Measurements from ENCODE around the gene CDH15.
A peak's percentile ranks its signal among the peaks of the same experiment; 100 is the strongest.

Gene CDH15

DNA sequence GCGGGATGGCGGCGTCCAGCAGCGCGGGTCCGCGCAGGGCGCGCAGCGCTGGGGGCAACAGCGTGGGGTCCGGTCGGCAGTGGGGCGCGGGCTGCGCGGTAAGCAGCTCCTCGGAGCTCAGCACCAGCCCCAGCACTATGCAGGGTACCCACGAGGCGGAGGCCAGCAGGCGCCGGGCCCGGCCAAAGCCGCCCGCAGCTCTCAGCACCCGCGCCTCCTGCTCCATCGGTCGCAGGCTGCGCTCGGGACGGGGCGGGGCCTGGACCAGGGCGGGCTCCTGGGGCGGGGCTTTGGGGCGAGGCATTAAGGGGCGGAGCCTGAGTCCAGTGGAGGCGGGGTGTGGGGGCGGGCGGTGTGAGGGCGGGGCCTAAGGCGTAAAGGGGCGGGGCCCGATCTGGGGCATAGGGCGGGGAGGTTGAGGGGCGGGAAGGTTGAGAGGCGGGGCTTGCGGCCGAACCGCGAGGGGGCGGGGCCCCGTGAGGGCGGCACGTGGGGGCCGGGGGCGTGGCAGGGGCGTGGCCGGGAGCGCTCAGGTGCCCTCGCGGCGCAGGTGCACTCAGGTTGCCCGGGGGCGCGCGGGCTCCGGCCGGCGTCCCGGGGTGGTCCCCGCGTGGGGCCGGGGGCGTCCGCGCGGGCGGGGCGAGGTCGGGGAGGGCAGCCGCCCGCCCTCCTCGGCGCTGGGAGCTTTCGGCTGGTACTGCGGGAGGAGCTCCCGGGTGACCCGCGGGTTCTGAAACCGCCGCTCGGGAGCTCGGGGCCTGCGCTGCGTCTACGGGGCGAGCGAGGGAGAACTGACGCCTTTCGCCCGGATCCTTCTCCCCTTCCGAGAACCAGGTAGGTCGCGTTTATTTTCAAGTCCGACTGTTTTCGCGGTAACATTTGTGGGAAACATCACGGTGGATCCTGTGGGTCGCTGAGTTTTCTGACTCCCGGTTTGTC is 30.2 kb downstream of the CDH15 start:
- DNase-seq: no peak

DNA sequence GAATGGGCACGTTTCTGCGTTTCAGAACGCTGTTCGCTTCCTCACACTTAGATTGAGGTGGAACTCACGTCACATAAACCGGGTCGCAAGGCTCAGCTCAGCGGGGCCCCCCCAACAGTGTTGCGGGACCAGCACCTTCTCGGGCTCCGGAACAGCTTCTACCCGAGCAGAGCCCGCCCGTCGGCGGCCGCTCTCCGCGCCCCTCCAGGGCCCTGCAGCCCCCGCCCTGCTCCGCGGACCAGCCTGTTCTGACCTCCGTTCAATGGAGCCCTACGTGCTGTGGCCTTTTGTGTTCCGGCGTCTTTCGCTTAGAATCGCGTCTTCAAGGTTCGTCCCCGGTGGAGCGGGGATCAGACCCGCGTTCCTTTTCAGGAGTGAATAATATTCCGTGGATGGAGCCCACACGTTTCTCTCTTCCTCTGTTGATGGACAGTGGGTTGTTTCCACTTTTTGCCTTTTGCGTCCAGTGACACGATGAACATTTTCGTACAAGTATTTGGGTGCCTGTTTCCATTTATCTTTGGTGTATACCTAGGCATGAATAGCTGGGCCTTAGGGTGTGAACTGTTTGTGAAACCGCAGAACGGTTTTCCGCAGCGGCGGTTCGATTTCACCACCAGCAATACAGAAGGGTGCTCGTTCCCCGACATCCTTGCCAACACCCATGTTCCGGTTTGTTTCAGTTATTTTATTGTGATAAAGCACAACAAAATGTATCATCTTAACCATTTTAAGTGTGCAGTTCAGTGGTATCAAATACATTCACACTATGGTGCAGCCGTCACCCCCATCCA is 31.1 kb downstream of the CDH15 start:
- DNase-seq: no peak

DNA sequence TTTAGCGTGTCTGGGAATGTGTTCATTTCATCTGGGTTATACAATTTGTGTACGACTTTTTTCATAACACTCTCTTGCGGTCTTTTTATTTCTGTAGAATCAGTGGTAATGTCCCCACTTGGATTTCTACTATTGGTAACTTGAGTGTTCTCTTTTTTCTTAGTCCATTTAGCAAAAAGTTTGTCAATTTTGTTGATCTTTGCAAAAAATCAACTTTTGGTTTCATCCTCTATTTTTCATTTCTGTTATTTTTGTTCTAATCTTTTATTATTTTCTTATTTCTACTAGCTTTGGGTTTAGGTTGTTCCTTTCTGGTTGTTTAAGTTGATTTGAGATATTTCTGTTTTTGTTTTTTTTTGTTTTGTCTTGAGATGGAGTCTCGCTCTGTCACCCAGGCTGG is 36.4 kb downstream of the CDH15 start:
- no peak for DNase-seq

DNA sequence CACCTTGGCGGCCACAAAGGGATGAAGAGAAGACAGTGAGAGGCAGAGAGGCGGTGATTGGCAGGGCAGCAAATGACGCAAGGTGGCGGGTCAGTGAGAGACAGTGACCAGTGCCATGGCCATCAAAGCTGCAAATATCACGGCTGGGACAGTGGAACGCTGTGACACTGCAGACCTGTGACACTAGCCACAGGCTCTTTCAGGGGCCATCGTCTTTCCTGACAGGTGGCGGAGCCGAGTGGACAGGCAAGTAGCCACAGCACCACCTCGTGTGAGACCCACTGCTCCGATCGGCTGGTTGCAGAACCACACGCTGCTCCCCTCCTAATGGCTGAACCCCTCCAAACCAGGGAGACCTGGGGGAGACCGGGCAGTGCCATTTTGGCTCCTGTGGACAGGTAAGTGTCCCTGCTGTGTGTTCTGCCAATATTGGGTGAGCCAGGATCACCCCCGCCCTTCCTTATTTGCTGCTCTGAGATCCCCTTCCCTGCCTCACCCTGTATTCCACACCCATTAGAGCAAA is 38.0 kb downstream of the CDH15 start:
- DNase-seq: no peak

DNA sequence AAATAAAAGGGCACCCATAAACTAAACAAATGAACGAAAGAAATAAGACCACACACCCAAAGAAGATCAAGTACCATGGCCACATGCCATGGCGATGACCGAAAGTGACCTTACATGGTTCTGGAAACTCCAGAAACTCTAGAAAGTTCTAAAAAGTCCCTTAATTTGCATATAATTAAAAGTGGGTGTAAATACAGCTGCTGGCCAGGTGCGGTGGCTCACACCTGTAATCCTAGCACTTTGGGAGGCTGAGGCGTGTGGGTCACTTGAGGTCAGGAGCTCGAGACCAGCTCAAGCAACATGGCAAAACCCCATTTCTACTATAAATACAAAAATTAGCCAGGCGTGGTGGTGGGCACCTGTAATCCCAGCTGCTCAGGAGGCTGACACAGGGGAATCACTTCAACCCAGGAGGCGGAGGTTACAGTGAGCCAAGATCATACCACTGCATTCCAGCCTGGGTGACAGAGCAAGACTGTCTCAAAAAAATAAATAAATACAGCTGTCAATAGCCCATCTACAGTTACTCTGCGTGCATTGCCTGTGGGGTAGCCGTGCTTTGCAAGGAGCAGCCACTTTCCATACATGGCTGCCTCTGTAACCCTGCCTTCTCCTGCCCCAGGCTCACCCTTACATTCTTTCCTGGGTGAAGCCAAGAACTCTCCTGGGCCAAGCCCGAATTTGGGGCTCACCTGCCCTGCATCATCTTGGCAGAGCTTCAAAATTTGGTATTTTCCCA is 38.8 kb downstream of the CDH15 start:
- no peak for DNase-seq

DNA sequence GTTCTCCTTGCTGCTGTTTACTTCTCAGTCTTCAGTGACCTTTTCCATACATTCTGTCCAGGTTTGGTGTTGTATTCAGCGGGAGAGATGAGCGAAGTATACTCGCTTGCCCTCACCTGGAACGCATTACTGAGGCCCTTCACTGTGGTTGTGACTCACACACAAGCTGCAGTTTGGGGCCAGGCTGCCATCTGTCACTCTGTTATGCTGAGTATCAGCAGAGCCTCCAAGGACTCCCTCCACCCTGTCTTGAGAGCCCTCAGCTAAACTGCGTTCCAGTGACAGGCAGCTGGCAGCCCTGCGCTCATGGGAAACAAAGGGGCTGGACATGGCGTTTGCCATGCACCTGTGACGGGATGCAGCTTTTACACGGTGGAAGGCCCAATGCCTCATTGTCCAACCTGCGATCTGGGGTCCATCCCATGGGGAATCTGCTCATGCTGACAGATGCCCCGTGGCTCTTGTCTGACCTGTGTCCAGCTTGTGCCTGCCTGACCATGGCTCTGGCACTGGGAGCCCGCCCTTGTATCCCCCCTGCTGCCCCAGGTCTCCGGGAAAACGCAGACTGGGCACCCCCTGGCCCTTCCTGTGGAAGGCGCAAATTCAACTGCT is 39.5 kb downstream of the CDH15 start:
- no peak for DNase-seq

DNA sequence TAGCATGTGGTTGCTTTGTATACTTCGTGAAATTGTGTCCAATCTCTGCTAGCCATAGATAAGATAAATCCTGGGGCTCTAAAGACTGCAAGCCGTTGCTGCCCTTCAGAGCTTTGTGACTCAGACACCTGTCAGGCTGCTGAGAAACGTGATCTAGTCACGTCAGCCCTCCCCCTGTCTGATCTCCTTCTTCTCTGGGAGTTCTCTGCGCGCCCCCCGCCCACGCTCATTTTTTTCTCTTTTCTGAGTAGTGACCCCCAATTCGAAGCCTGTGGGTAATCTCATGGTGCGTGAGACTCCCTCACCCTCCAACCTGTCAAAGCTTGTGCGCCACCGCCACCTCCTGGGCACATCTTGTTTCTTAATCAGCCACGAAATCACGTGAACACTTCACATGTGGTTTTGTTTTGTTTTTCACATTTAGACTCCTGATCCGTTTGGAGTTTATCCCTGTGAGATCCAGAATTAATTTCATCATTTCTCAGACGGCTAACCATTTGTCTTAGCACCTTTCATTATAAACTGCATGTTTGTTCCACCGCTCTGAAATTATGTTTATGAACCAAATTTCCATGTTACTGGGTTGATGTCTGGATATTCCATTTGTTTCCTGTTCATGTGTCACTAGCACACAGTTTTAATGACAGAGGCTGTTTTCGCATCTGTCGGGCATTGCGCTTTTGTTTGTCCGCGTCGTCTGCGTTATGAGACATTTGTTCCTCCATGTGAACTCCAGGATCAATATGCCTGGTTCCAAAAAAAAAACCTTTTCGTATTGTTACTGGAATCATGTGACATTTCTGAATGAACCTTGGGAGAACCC is 45.0 kb downstream of the CDH15 start:
- peak; percentile 72 for DNase-seq

DNA sequence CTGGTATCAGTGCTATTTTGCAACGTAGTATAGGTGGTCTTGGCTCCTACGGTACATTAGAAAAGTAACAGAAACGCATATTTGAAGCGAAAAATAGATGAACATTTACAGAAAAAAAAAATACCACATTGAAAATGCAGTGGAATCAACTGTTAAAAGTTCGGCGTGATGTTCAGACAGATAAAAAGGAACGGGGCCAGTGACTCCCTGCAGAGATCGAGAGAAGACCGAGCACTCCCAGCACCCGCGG is 45.5 kb downstream of the CDH15 start:
- no peak for DNase-seq

DNA sequence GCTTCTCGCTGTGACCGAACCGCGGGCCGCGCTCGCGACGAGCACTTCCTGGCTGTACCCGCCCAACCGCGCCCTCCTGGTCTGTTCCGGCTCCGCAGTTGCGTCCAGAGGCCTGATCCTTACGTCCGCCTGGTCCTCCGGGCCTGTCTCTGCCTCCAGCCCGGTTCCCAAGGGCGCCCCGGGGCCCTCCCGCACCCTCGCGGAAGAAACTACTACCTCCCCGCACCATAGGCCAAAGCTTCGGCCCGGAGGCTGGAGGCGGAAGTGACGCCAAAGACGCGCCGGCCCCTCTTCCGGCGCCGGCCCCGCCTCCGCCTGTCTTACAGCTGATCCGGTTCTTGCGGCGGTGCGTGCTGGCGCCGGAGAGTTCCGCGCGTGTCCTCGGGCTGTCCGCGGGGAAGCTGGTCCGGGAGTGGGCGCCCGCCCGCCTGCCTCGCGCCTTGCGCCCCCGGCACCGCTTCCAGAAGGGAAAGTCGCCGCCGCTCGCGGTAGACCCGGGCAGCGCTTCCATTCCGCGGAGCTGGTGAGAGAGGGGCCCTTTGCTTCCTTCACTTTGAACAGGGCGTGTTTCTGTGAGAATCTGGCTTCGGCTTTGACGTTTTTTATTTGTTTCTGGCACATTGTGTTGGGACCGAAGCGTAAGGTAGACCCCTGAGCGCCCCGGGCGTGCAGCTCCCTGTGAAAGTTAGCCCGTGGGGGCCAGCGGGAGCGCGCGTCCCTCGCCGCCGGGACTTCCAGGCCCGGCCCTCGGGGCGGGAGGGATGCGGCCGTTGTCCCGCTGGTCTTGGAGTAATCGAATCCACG is 46.0 kb downstream of the CDH15 start, which contains the start of gene ZNF778:
ZNF778 (plus strand) TSS at position 316 of the 804 bp plus-strand sequence. CDS start 3,425 bp downstream, outside the sequence.
- peak; percentile 90 for DNase-seq

DNA sequence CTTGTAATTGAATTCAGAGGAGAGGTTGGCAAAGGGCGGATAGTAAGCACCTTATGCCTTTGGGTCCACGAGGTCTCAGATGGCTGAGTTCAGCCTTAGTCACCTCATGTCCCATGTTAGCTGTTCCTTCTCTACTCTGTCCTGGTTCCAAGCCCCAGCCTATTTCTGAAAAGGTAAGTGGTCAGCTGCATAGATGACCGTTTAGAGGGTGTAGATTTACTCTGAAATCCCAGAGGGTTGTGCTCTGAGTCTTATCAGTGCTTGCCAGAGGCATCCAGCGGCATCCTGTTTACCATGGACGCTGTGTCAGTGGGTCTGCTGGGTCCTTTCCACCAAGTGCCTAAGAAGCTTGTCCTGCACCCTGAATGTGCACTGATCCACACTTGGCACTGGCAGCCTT is 47.8 kb downstream of the CDH15 start:
- no peak for DNase-seq

DNA sequence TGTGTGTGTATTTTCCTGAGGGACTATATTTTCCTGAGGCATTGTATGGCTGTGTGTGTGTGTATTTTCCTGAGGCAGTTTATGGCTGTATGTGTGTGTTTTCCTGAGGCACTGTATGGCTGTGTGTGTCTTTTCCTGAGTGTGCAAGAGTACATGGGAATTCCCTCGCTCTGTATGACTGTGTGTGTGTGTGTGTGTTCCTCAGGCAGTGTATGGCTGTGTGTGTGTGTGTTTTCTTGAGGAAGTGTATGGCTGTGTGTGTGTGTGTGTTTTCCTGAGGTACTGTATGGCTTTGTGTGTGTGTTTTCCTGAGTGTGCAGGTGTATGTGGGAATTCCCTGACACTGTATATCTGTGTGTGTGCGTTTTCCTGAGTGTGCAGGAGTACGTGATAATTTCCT is 50.1 kb downstream of the CDH15 start:
- DNase-seq: no peak

DNA sequence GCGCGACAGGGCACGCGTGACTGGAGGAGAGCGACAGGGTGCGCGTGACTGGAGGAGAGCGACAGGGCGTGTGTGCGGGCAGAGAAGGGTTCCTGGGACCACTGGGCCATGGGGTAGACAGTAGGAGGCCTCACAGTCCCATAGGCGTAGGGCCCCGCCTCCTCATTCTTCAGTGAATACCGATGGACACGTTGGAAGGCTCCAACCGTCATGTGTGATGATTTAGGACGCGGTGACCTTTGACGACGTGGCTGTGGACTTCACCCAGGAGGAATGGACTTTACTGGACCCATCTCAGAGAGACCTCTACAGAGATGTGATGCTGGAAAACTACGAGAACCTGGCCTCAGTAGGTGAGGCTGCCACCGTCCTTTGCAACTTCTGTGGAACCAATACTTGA is 51.4 kb downstream of the CDH15 start:
- no peak for DNase-seq

DNA sequence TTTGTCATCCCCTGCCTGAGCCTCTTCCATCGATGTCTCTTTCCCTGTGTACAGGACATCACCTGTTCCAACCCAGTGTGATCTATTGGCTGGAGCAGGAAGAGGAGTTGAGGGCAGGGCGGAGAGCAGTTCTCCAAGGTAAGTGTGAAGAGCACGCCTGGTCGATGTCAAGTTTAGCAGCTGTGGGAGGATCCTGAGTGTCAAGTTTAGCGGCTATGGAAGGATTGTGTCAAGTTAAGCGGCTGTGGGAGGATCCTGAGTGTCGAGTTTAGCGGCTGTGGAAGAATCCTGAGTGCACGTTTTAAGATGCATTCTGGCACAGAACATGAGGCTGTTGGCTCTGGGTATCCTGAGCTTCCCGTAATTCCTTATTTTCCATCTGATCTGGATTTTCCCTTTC is 53.1 kb downstream of the CDH15 start:
- no peak for DNase-seq

DNA sequence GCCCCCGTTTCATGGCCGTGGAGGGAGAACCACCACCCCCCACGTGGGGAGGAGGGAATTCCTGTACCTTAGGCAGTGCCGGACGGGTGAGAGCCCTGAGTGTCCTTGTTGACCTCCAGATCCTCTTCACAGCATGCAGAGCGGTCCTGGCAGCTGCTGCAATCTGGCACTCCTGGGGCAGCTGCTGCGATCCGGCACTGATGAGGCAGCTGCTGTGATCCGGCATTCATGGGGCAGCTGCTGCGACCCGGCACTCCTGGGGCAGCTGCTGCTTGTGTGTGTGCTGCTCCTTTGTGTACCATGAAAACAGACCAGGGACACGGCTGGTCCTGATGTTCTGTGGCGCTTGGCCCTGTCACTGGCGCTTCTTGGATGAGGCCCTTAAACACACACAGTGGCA is 58.7 kb downstream of the CDH15 start:
- peak; percentile 75 for DNase-seq

DNA sequence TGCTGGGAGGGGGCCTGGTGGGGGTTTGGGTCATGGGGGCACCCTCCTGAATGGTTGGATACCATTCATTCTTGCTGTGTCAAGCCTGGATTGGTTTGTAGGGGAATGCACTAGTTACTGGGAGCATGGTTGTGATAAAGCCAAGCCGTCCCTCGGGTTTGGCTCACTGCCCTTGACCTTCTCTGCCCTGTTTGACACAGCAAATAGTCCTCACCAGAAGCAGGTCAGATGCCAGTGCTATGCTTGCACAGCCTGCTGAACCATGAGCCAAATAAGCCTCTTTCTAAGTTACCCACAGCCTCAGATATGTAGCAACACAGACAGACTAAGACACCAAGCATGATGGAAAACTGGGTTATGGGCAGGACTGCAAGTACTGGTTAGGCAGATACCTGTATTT is 60.6 kb downstream of the CDH15 start:
- DNase-seq: no peak

DNA sequence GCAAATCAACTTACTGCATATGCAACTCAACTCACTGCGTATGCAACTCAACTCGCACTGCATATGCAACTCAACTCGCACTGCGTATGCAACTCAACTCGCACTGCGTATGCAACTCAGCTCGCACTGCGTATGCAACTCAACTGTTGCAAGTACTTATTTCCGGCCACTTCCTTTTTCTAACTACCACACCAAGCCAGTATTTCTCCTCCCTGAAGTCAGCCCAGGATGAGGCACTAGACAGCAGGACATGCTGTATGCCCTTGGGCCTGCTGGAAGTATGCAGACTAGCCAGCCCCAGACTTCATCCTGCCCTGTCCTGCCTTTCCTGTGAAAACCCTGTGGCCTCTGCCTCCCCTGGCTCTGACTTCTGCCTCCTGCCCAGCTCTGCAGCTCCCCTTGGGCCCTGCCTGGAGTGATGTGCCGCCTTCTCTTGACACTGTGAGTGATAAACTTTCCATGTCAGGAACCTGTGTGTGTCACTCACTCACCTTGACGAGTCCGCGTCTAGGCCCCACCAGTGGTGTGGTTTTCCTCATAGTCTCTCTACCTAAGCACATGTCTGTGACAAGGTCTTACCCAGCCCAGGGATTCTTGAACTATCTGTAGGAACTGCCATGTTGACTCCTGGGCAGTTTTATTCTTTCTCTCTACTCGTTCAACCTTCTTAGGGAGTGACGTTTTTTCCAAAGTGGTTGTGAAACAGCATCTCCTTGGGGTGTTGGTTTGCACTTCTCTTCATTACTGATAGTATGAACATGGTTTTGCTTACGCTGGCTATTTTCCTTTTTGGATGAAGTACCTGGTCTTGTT is 62.3 kb downstream of the CDH15 start:
- DNase-seq: no peak

DNA sequence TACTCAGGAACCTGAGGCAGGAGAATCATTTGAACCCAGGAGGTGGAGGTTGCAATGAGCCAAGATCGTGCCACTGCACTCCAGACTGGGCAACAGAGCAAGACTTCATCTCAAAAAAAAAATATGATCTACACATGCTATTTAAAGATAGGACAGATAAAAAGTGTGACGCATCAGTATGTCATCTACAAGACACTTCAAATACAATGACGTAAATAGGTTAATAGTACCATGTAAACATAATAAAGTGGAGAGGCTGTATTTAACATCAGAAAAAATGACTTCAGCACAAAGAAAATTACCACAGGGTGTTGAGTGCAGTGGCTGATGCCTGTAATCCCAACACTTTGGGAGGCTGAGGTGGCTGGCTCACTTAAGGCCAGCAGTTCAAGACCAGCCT is 66.2 kb downstream of the CDH15 start:
- no peak for DNase-seq

DNA sequence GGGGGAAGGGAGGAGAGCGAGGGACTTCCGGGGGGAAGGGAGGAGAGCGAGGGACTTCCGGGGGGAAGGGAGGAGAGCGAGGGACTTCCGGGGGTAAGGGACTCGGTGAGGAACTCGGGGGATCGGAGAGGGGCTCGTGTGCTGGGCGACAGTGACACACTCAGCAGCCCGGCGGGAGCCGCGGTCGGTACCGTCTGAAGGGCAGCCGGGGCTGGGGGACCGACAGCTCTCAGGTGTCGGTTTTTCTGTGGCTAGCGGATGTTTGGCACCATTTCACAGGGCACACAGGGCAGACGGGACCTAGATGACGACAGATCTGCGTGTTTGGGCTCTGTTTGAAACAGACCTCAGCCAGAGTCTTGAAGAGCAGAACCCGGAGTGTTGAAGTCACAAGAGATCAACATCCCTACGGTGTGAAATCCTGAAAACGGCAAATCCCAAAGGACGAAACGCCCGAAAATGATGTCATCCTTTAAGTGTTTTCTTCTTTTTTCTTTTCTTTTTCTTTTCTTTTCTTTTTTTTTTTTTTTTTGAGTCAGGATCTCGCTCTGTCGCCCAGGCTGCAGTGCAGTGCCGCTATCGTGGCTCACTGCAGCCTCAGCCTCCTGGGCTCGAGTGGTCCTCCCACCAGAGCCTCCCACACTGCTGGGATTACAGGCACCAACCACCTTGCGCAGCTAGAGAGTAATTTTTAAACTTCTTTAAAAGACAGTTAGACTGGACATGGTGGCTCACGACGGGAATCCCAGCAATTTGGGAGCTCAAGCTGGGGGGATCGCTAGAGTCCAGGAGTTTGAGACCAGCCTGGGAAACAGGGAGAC is 69.8 kb downstream of the CDH15 start:
- peak; percentile 83 for DNase-seq

DNA sequence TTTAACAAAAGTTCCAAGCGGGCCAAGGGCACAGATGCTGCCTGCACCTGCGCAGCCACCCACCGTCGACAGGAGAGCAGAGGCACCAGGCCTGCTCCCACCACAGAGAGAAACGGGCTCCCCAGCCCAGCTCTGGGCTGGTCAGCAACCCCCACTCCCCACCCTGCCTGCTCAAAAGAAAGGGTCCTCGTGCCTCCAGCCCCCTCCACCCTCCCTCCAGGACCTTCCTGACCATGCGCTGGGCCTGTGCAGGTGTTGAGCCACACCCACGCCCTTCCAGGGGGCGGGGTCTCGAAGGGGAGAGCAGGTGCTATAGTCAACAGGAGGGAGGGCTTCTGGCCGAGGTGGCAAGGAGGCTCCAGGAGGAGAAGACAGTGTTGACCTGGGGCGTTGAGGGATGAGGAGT is 71.2 kb downstream of the CDH15 start:
- DNase-seq: no peak
